Measurements from ENCODE around the gene AMER2.

DNA sequence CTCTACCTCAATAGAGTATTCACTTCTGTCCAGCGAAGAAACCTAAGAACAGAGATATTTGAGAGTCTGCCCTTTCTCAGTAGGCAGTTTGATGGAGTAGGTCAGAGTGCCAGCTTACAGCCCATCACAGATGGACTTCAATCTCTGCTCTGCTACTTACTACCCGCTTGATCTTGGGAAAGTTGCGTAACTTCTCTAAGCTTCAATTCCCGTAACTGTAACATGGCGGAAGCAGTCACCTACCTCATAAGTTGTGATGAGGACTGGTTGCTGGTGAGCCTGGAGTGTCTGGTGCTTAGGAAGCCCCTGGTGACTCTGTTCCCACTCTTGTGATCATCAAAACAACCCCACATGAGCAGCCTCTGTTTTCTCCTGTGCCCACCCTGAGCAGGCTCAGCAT, 31.0 kb downstream of the AMER2 start:
- TF ChIP-seq POLR2A (IDR thresholded peaks at IDR 0.05) = no peak
- TF ChIP-seq, protein P1, sequence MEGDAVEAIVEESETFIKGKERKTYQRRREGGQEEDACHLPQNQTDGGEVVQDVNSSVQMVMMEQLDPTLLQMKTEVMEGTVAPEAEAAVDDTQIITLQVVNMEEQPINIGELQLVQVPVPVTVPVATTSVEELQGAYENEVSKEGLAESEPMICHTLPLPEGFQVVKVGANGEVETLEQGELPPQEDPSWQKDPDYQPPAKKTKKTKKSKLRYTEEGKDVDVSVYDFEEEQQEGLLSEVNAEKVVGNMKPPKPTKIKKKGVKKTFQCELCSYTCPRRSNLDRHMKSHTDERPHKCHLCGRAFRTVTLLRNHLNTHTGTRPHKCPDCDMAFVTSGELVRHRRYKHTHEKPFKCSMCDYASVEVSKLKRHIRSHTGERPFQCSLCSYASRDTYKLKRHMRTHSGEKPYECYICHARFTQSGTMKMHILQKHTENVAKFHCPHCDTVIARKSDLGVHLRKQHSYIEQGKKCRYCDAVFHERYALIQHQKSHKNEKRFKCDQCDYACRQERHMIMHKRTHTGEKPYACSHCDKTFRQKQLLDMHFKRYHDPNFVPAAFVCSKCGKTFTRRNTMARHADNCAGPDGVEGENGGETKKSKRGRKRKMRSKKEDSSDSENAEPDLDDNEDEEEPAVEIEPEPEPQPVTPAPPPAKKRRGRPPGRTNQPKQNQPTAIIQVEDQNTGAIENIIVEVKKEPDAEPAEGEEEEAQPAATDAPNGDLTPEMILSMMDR (IDR thresholded peaks at IDR 0.05) = no peak

Measured in testis (tissue), 2 donors.